ENCODE data around the gene GLDN. TPM values are rescaled to one million over a fixed set of nuclear protein-coding genes. Genes with fewer than 3 reads are reported as not detected.
A peak's percentile ranks its signal among the peaks of the same experiment; 100 is the strongest.

GLDN gene
- total and polyA plus RNA-seq, 2 of the 4 experiments (the other 2 are of a cell fraction) = under 0.01 TPM; not detected in 1

GRCh38 chr15:51332206-51333147 lies 9.0 kb upstream of the GLDN start:
- Histone ChIP-seq H2BK120ac (ENCODE audit: low read depth, low read length) (no peak overlapping the region), H3K4me3 (ENCODE audit: insufficient read depth, low read depth, low read length) (no peak overlapping the region), H3K27ac (ENCODE audit: insufficient read depth, low read length) (no peak overlapping the region), H3K14ac (replicated peaks; ENCODE audit: low read depth, low read length) (no peak overlapping the region), H3K23ac (ENCODE audit: low read depth, low read length) (no peak overlapping the region), H2AK9ac (replicated peaks; ENCODE audit: low read depth, low read length, poor library complexity) (no peak overlapping the region), H2BK5ac (ENCODE audit: low read depth, low read length, poor library complexity, severe bottlenecking) (no peak overlapping the region), H3K9me3 (ENCODE audit: control insufficient read depth, insufficient read depth, low read length) (no peaks in the 10 kb centered on the region), H3K4me2 (ENCODE audit: low read depth, low read length) (no peak overlapping the region), H2BK15ac (ENCODE audit: low read depth, low read length) (no peak overlapping the region), H2BK20ac (ENCODE audit: low read depth, low read length) (no peak overlapping the region), H3K27me3 (ENCODE audit: control insufficient read depth, insufficient read depth, low read length) (peaks cover 14% of the 10 kb centered on the region), H3K79me1 (ENCODE audit: low read depth in 1 of 2, low read length in 2 of 2) (no peaks in the 10 kb centered on the region), H3K36me3 (ENCODE audit: control insufficient read depth, insufficient read depth, low read length) (no peaks in the 10 kb centered on the region), H3K9me1 (ENCODE audit: insufficient read depth, low read length) (no peaks in the 10 kb centered on the region), H3K9ac (ENCODE audit: low read depth, low read length) (no peak overlapping the region), H4K8ac (ENCODE audit: low read depth in 2 of 2, low read length in 2 of 2) (no peak overlapping the region), H3K4ac (ENCODE audit: low read depth, low read length) (no peak overlapping the region), H2AFZ (replicated peaks; ENCODE audit: low read length, poor library complexity) (no peak overlapping the region), H4K91ac (ENCODE audit: insufficient read depth, low read depth, low read length) (no peak overlapping the region), H4K20me1 (ENCODE audit: insufficient read depth, low read length) (no peaks in the 10 kb centered on the region), H3K4me1 (ENCODE audit: control insufficient read depth, insufficient read depth, low read length) (no peaks in the 10 kb centered on the region; the same call in 1 of the 2 replicates), H3K56ac (ENCODE audit: extremely low read depth, insufficient read depth, low read length) (no peak overlapping the region), H2AK5ac (ENCODE audit: low read depth, low read length) (no peak overlapping the region), H4K5ac (ENCODE audit: low read depth, low read length) (no peak overlapping the region), H3K18ac (ENCODE audit: low read depth, low read length) (no peak overlapping the region)
- DNase-seq = no peak
- intact Hi-C loops (cut with micrococcal nuclease) = no loop called here
- POLR2A ChIA-PET (ENCODE audit: unreplicated experiment) = no interaction called here
- TF ChIP-seq RFX5 (IDR thresholded peaks at IDR 0.05; ENCODE audit: low read depth, low read length) = no peak
- no peak for TF ChIP-seq MXI1 (IDR thresholded peaks at IDR 0.05; ENCODE audit: borderline replicate concordance, low read depth, low read length)
- TF ChIP-seq SMC3 (IDR thresholded peaks at IDR 0.05; ENCODE audit: low read depth, low read length) = no peak
- no peak for TF ChIP-seq NFE2L2 (IDR thresholded peaks at IDR 0.05; ENCODE audit: low read depth, low read length)
- TF ChIP-seq CHD1 (IDR thresholded peaks at IDR 0.05; ENCODE audit: low read depth, low read length) = no peak
- TF ChIP-seq CEBPB (IDR thresholded peaks at IDR 0.05; ENCODE audit: low read depth, low read length) = no peak
- TF ChIP-seq ELK1 (IDR thresholded peaks at IDR 0.05; ENCODE audit: borderline replicate concordance, low read depth, low read length) = no peak
- no peak for TF ChIP-seq MAFK (IDR thresholded peaks at IDR 0.05; ENCODE audit: low read depth, low read length)
- no peak for TF ChIP-seq POLR2A (IDR thresholded peaks at IDR 0.05; ENCODE audit: low read depth, low read length)
- TF ChIP-seq USF2 (IDR thresholded peaks at IDR 0.05; ENCODE audit: low read depth, low read length) = no peak
- TF ChIP-seq CTCF (conservative IDR thresholded peaks at IDR 0.05; ENCODE audit: low read depth, low read length) = no peak
- TF ChIP-seq BHLHE40 (IDR thresholded peaks at IDR 0.05; ENCODE audit: low read depth, low read length) = no peak
- CTCF ChIA-PET = no interaction called here
- in situ Hi-C loops (cut with MboI; ENCODE audit: low sequenced_read_pairs) = no loop called here
- peak; percentile 51; the same call in 1 of the 2 replicates for ATAC-seq (ENCODE audit: low read depth)
- WGBS, 2 experiments (ENCODE audit: extremely low coverage in 2 of 2, insufficient read length in 1 of 2) = 71% methylated on average over 1 of the region's 4 CpGs; no CpG with 5 or more reads in 1 of the 2 experiments
- dilution Hi-C loops (cut with HindIII; ENCODE audit: low sequenced_read_pairs, unreplicated experiment) = no loop called here
- no TSS peak for BruUV-seq (replicated peaks)
